22Rv1 (cell line): ENCODE data around the gene ESPNL.
A peak's percentile ranks its signal among the peaks of the same experiment; 100 is the strongest.
"Not testable (repeated sequence)": the region's sequence is repeated elsewhere in the genome, so short reads cannot be mapped to it uniquely, and the experiment has no call there.

Experiments
- H3K27ac ChIP-seq: fragments of 450-650 bp; 2 replicates; pipeline ENCODE4 v1.5.1; 2017
- CTCF ChIP-seq: fragments of 450-650 bp; IDR thresholded peaks from 2 replicates; pipeline ENCODE4 v1.5.1; 2017; ENCODE audit warnings: mild to moderate bottlenecking
- ZFX ChIP-seq: fragments of 450-650 bp; IDR thresholded peaks from 2 replicates; pipeline ENCODE4 v1.6.1; 2017; ENCODE audit warnings: antibody characterized with exemption, borderline replicate concordance

ESPNL gene

DNA sequence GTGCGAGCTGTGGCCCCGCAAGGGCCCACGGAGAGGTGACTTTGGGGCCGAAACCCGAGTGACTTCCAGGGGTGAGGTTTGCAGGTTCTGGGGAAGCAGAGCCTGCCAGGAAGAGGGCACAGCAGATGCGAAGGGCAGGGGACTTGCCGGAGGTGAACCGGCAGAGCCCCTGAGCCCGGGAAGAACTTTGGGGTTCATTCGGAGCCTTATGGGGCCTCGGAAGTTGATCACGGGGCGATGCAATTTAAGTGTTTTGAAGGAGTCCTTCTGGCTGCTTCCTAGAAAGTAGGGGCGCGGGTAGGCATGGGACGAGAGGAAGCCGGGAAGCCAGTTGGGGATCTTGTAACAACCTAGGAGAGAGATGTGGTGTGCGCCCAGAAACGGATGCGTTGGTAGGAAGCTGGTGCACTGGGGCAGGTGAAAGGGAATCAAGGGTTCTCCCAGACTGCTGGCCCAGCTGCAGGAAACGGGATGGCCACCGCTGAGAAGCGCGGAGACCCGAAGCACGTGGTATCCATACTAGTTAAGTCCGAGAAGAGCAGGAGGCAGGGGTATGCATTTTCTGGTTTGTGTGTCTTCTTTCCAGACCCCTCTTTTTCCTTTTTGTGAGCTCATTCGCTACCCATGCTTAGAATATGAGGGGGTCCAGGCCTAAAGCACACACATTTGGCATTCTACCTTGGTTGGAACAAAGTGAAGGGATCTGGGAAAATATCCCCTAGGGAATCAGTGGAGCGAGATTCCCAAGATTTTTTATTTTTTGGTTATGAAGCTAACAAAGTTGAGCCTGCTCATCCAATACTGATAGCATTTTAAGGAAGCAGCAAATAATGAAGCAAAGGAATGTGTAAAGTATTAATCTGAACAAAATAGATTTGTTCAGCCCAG is 38.6 kb upstream of the ESPNL start:
- no peak for TF ChIP-seq ZFX
- TF ChIP-seq CTCF, result no peak
- peak overlapping the region; percentile 77 for H3K27ac ChIP-seq

DNA sequence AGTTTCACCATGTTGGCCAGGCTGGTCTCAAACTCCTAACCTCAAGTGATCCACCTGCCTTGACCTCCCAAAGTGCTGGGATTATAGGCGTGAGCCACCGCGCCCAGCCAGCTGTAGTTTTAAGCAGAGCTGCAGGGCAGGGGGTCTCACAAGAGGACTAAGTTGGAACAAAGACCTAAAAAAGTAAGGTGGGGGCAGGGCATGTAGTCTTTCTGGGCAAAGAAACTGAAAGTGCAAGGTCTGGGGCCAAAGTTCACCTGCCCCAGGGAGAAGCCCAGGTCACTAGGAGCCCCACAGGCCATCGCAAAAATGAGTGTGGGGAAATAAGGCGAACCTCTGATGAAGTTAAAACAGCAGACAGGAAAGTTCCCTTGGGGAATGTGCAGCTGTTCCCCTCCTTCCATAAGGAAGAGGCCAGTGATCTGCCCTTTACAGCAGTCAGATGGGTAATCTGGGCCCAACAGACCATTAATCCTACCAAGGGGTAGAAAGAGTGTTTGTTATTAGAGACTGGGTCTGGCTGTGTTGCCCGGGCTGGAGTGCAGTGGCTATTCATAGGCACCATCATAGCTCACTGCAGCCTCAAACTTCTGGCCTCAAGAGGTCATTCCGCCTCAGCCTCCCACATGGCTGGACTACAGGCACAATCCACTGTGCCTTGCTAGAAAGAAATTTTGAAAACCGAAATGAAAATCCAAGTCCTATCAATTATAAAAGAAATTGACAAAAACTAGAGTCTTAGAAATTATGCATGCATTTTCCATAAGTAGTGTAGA is 36.5 kb upstream of the ESPNL start:
- peak overlapping the region; percentile 61 for H3K27ac ChIP-seq
- TF ChIP-seq ZFX (no peak), CTCF (no peak)

- peak overlapping the region; percentile 61 for H3K27ac ChIP-seq
- TF ChIP-seq CTCF (no peak), ZFX (no peak)
Observed at GRCh38 chr2:238064376-238064775, 35.8 kb upstream of the ESPNL start.

DNA sequence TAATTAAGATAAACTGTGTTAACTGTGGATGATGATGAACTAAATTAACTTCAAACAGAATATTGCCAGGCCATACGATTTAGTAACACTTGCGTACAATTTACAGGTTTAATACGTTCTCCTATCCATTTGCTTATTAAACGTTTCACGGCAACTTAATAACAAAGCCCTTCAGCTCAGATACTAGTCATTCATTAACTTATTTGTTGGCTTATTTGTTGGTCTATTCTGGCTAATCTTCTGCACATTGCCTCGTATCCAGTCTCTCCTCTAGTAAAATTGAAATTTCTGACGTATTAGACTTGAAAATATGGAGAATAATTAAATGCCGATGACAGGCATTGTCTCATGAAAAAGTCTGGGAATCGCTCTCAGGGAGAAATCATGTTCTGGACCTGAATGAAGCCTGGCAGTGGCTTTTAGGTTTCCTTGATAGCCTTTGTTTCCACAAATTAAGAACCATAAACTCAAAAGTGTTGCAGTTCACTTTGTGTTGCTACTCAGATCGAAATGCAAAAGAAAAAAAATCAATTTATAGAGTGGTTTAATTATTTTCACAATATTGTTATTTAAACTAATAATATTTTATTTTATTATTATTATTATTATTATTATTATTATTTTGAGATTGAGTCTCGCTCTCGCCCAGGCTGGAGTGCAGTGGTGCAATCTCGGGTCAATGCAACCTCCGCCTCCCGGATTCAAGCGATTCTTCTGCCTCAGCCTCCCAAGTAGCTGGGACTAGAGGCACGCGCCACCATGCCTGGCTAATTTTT is 34.9 kb upstream of the ESPNL start:
- H3K27ac ChIP-seq, result peak overlapping the region; percentile 61
- TF ChIP-seq ZFX, result no peak

DNA sequence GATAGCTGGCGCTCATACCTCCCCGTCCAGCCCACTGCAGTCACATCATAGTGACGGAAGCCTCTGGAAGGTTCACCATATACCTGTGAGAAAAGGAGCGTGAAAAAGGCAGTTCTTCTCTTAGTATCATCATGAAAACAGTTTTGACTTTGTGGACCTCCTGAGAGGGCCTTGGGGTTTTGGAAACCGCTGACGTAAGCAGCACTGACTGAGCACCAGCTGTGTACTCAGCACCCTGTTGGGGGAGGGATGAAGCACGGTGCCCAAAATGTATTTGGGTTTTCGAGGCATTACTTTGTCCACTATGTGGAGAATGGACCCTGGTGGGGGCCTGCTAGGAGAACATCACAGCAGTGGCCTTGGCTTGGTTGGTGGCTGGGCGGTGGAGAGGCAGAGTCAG is 33.9 kb upstream of the ESPNL start:
- TF ChIP-seq ZFX (no peak), CTCF (no peak)

DNA sequence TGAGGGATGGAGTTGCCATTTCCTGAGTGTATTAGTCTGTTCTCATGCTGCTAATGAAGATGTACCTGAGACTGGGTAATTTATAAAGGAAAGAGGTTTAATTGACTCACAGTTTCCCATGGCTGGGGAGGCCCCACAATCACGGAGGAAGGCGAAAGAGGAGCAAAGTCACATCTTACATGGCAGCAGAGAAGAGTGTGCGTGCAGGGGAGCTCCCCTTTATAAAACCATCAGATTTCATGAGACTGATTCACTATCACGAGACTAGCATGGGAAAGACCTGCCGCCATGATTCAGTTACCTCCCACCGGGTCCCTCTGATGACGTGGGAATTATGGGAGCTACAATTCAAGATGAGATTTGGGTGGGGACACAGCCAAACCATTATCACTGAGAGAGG is 33.4 kb upstream of the ESPNL start:
- H3K27ac ChIP-seq, result not testable (repeated sequence)

More for the DNA sequence above, 33.9 kb upstream of the ESPNL start:
- no peak overlapping the region for H3K27ac ChIP-seq

- no peak overlapping the region for H3K27ac ChIP-seq
- TF ChIP-seq ZFX, result no peak
- no peak for TF ChIP-seq CTCF
Observed at GRCh38 chr2:238067939-238068338, 32.2 kb upstream of the ESPNL start.

GRCh38 chr2:238069021-238069709 is 31.0 kb upstream of the ESPNL start:
- TF ChIP-seq CTCF, result no peak
- no peak for TF ChIP-seq ZFX
- H3K27ac ChIP-seq, result no peak overlapping the region
